H1 (cell line): ENCODE results near the gene OLFML2A. TPM values are rescaled to one million over a fixed set of nuclear protein-coding genes. Genes with fewer than 3 reads are reported as not detected.
A peak's percentile ranks its signal among the peaks of the same experiment; 100 is the strongest.

Source experiments
- CTCF ChIA-PET: fragments of 300-600 bp; sonication (Branson Sonifier 250); formaldehyde crosslinking; loops from one replicate; lab custom pipeline; 2021; ENCODE audit not compliant: partially characterized antibody; lab: Charles Lee
- POLR2A ChIA-PET: fragments of 300-600 bp; sonication (Branson Sonifier 250); formaldehyde crosslinking; loops from one replicate; lab custom pipeline; 2021; ENCODE audit warnings: inconsistent platforms; ENCODE audit not compliant: partially characterized antibody; lab: Charles Lee
- DNase-seq, 2 experiments: peaks; one replicate each; pipeline versions ENCODE4 v3.0.0 to v3.0.0-alpha.2; 2010 to 2022; ENCODE audit warnings: low spot score in 2 of 2, low read depth in 1 of 2, mixed read lengths in 1 of 2
- FAIRE-seq: peaks from 2 replicates; lab custom pipeline; 2011; peaks lifted over from hg19 to GRCh38; lab: Jason Lieb, UNC
- H2AFZ ChIP-seq: 2 replicates; pipeline ENCODE4 v1.8.1; 2012; ENCODE audit warnings: low read length, inconsistent platforms
- H2AK5ac ChIP-seq: 2 replicates; pipeline ENCODE4 v1.6.1; 2013; ENCODE audit warnings: low read depth, low read length
- H2BK120ac ChIP-seq: replicated peaks from 2 replicates; pipeline ENCODE3; 2013; ENCODE audit warnings: low read depth, low read length, inconsistent platforms
- H2BK12ac ChIP-seq: 2 replicates; pipeline ENCODE4 v1.6.1; 2013; ENCODE audit warnings: low read depth, low read length
- H2BK15ac ChIP-seq: 2 replicates; pipeline ENCODE4 v1.6.1; 2013; ENCODE audit warnings: low read length
- H2BK20ac ChIP-seq: 2 replicates; pipeline ENCODE4 v1.6.1; 2013; ENCODE audit warnings: low read length
- H2BK5ac ChIP-seq: 2 replicates; pipeline ENCODE4 v1.6.1; 2013; ENCODE audit warnings: low read depth, low read length
- H3K14ac ChIP-seq: 2 replicates; pipeline ENCODE4 v1.6.1; 2013; ENCODE audit warnings: inconsistent platforms; ENCODE audit not compliant: insufficient read length
- H3K18ac ChIP-seq: 2 replicates; pipeline ENCODE4 v1.6.1; 2013; ENCODE audit warnings: low read length; ENCODE audit errors: extremely low read depth
- H3K23ac ChIP-seq: 2 replicates; pipeline ENCODE4 v1.6.1; 2013; ENCODE audit warnings: inconsistent platforms; ENCODE audit not compliant: insufficient read length
- H3K23me2 ChIP-seq: 2 replicates; pipeline ENCODE4 v1.6.1; 2013; ENCODE audit warnings: low read depth, low read length
- H3K27ac ChIP-seq: 2 replicates; pipeline ENCODE4 v1.6.1; 2011; ENCODE audit warnings: low read depth, low read length, inconsistent platforms
- H3K27me3 ChIP-seq, 4 experiments: replicated peaks in 1 of 4; 1 replicate in 1 of 4; 2 replicates in 3 of 4; pipeline versions ENCODE4 v1.6.1 to v1.8.1; 2011 to 2013; ENCODE audit warnings: low read length in 3 of 4, mild to moderate bottlenecking in 3 of 4, inconsistent platforms in 2 of 4, mixed read lengths in 2 of 4, moderate library complexity in 1 of 4; ENCODE audit not compliant: control insufficient read depth in 3 of 4, insufficient read depth in 3 of 4; ENCODE audit errors: extremely low read depth in 1 of 4
- H3K36me3 ChIP-seq, 4 experiments: 2 replicates each; pipeline versions ENCODE4 v1.6.1 to v1.8.1; 2011 to 2013; ENCODE audit warnings: mild to moderate bottlenecking in 4 of 4, low read length in 3 of 4, moderate library complexity in 2 of 4, control low read depth in 1 of 4, inconsistent platforms in 1 of 4; ENCODE audit not compliant: insufficient read depth in 4 of 4, control insufficient read depth in 2 of 4
- H3K4ac ChIP-seq: replicated peaks from 2 replicates; pipeline ENCODE3; 2013; ENCODE audit warnings: low read length, low read depth, mixed read lengths, inconsistent platforms; ENCODE audit not compliant: insufficient read length
- H3K4me1 ChIP-seq, 4 experiments: replicated peaks in 1 of 4; 1 replicate in 1 of 4; 2 replicates in 3 of 4; pipeline versions ENCODE4 v1.6.1 to v1.8.1; 2011 to 2013; ENCODE audit warnings: low read length in 3 of 4, inconsistent platforms in 2 of 4, mixed read lengths in 1 of 4; ENCODE audit not compliant: insufficient read depth in 4 of 4, control insufficient read depth in 3 of 4
- H3K4me2 ChIP-seq, 2 experiments: 2 replicates each; pipeline versions ENCODE4 v1.6.1 to v1.8.1; 2011 to 2013; ENCODE audit warnings: low read depth in 2 of 2, low read length in 2 of 2, control low read depth in 1 of 2, inconsistent platforms in 1 of 2, mild to moderate bottlenecking in 1 of 2; ENCODE audit not compliant: insufficient read depth in 1 of 2
- H3K4me3 ChIP-seq, 4 experiments: fragments of 200-600, 300-600 bp in 1 of 4; sonication (generic), shearing (Covaris generic), sonication (Bioruptor Twin) in 1 of 4; 2 replicates each; pipeline versions ENCODE4 v1.5.1 to v1.8.1; 2011 to 2016; ENCODE audit warnings: low read length in 4 of 4, low read depth in 3 of 4, control low read depth in 2 of 4, inconsistent platforms in 2 of 4, mild to moderate bottlenecking in 2 of 4, mixed read lengths in 1 of 4, moderate library complexity in 1 of 4; ENCODE audit not compliant: insufficient read depth in 2 of 4; ENCODE audit errors: extremely low read depth in 1 of 4
- H3K56ac ChIP-seq: replicated peaks from 2 replicates; pipeline ENCODE3; 2013; ENCODE audit warnings: low read depth, mild to moderate bottlenecking, mixed read lengths, low read length, inconsistent platforms; ENCODE audit not compliant: insufficient read length
- H3K79me1 ChIP-seq: 2 replicates; pipeline ENCODE4 v1.6.1; 2013; ENCODE audit warnings: low read depth, low read length, control low read depth
- H3K79me2 ChIP-seq, 2 experiments: 2 replicates each; pipeline versions ENCODE4 v1.6.1 to v1.8.1; 2012 to 2013; ENCODE audit warnings: low read length in 2 of 2, mild to moderate bottlenecking in 2 of 2, inconsistent platforms in 1 of 2; ENCODE audit not compliant: insufficient read depth in 2 of 2, control insufficient read depth in 1 of 2
- H3K9ac ChIP-seq, 4 experiments: replicated peaks in 1 of 4; 1 replicate in 1 of 4; 2 replicates in 3 of 4; pipeline versions ENCODE4 v1.6.1 to v1.8.1; 2011 to 2013; ENCODE audit warnings: low read depth in 3 of 4, low read length in 3 of 4, control low read depth in 2 of 4, mild to moderate bottlenecking in 2 of 4, moderate library complexity in 2 of 4, inconsistent platforms in 1 of 4; ENCODE audit errors: extremely low read depth in 1 of 4
- H3K9me3 ChIP-seq, 2 experiments: 2 replicates each; pipeline versions ENCODE4 v1.6.1 to v1.8.1; 2012 to 2013; ENCODE audit warnings: mild to moderate bottlenecking in 2 of 2, moderate library complexity in 2 of 2, control low read depth in 1 of 2, inconsistent platforms in 1 of 2, low read depth in 1 of 2, low read length in 1 of 2, mixed read lengths in 1 of 2; ENCODE audit not compliant: insufficient read depth in 2 of 2
- H4K20me1 ChIP-seq, 2 experiments: replicated peaks in 1 of 2; 2 replicates each; pipeline versions ENCODE3 to v1.8.1; 2011 to 2013; ENCODE audit warnings: inconsistent platforms in 2 of 2, low read length in 2 of 2, mild to moderate bottlenecking in 1 of 2; ENCODE audit not compliant: insufficient read depth in 2 of 2, control insufficient read depth in 1 of 2
- H4K5ac ChIP-seq: 2 replicates; pipeline ENCODE4 v1.6.1; 2013; ENCODE audit warnings: low read length, low read depth, mixed read lengths, inconsistent platforms; ENCODE audit not compliant: insufficient read length
- H4K8ac ChIP-seq: 2 replicates; pipeline ENCODE4 v1.8.0; 2013; ENCODE audit warnings: mild to moderate bottlenecking, moderate library complexity, low read length, inconsistent platforms; ENCODE audit not compliant: insufficient read depth; ENCODE audit errors: extremely low read depth
- H4K91ac ChIP-seq: replicated peaks from 2 replicates; pipeline ENCODE3; 2013; ENCODE audit warnings: low read length, mixed read lengths, inconsistent platforms; ENCODE audit not compliant: insufficient read length
- EZH2 ChIP-seq: fragments of 200-600 bp; sonication (generic); IDR thresholded peaks from 2 replicates; pipeline ENCODE4 v1.7.1; 2012; ENCODE audit warnings: low read depth, mild to moderate bottlenecking, moderate library complexity, low read length, inconsistent platforms; ENCODE audit not compliant: severe bottlenecking
- HDAC6 ChIP-seq: IDR thresholded peaks from one replicate; pipeline ENCODE4 v1.7.1; 2012; ENCODE audit warnings: low read depth, mild to moderate bottlenecking, inconsistent platforms, low read length, moderate library complexity
- RBBP5 ChIP-seq: IDR thresholded peaks from 2 replicates; pipeline ENCODE4 v1.7.1; 2012; ENCODE audit warnings: low read depth, mild to moderate bottlenecking, inconsistent platforms, low read length, moderate library complexity, borderline replicate concordance
- WGBS, 2 experiments: shearing (Covaris generic) in 1 of 2; methylation state at CpG; one replicate each; pipeline versions ENCODE4 v1.1.6 to v1.1.7; 2013 to 2015; ENCODE audit warnings: low lambda C conversion rate in 2 of 2, mixed read lengths in 2 of 2, inconsistent platforms in 1 of 2, low coverage in 1 of 2, missing lambda C conversion rate in 1 of 2; ENCODE audit not compliant: insufficient replicate concordance in 2 of 2, insufficient coverage in 1 of 2, insufficient read length in 1 of 2; ENCODE audit errors: extremely low coverage in 1 of 2, missing lambda C conversion rate in 1 of 2; 5-methylcytosine and 5-hydroxymethylcytosine counted together
- polyA plus RNA-seq, 7 experiments: library from polyadenylated mRNA; depleted of rRNA in 3 of 7; stranded (reverse) in 5 of 7; unstranded in 2 of 7; fragments of >200 nt in 5 of 7; fragments of 200-250 nt in 2 of 7; gene quantifications; 1 replicate in 5 of 7; 2 replicates in 1 of 7; 4 replicates in 1 of 7; pipeline versions ENCODE4 v1.2.1 to v1.2.3, GENCODE V29; 2011 to 2013; ENCODE audit warnings: missing spikeins in 2 of 7, mixed read lengths in 2 of 7
- total RNA-seq: library from RNA; stranded (reverse); fragmentation: NEBNext Ultra II Directional; extraction: Animal tissue kit (Norgen Biotek cat#: 25700); gene quantifications from 2 replicates; pipeline ENCODE4 v1.2.1, GENCODE V29; 2021

Gene OLFML2A
- total and polyA plus RNA-seq, 2 of the 8 experiments (the other 6 are each of a cell fraction or from before 2014, with no cell fraction given) = 7.8 to 11.5 TPM

DNA sequence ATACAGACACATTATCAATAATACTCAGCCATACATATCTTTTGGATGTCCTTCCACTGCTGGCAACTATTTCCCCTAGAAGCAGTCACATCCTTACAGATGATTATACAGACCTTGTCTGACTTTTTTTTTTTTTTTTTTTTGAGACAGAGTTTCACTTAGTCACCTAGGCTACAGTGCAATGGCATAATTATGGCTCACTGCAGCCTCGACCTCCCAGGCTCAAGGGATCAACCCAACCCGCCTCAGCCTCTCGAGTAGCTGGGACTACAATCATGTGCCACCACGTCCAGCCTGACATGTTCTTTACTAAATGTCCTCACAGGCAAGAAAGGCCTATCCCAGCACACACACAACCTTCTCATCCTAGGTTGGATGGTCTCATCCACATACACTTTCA is 29.9 kb upstream of the OLFML2A start:
- no peak overlapping the region for H3K4me2 ChIP-seq
- peak overlapping the region; percentile 61; the same call in 1 of the 2 replicates for H2BK15ac ChIP-seq
- no peak overlapping the region for H4K8ac ChIP-seq
- no peak overlapping the region for H3K4me3 ChIP-seq
- H3K79me1 ChIP-seq = peaks cover 6% of the 10 kb centered on the region
- no peaks in the 10 kb centered on the region for H3K9me3 ChIP-seq
- no peak overlapping the region for H3K27ac ChIP-seq
- ChIA-PET CTCF (interaction anchor here (0.5 to 1.7 kb wide), 5 partner anchors 18 to 106 kb away, joined by 3 to 5 read pairs (median 4); partner anchors contain the start of gene WDR38), POLR2A (interaction anchor here (1.5 kb wide), 1 partner anchor 25 kb away, joined by 4 read pairs; no protein-coding TSS in a partner anchor)
- no peak overlapping the region for H4K5ac ChIP-seq
- no peaks in the 10 kb centered on the region for H3K27me3 ChIP-seq
- peaks cover 1 to 5% of the 10 kb centered on the region in 2 experiments for H4K20me1 ChIP-seq
- peaks cover 0 to 5% (median 0%) of the 10 kb centered on the region in 4 experiments; a peak in 2 of 7 replicates for H3K4me1 ChIP-seq
- TF ChIP-seq RBBP5 = no peak
- TF ChIP-seq HDAC6 = no peak
- TF ChIP-seq EZH2 = no peak
- 0 out of 2 replicates have a peak overlapping the region, but pooled peaks have one; percentile 88 for H2BK12ac ChIP-seq
- DNase-seq (no peak), FAIRE-seq (no peak)
- no peak overlapping the region for H3K9ac ChIP-seq
- no peak overlapping the region for H3K56ac ChIP-seq
- no peak overlapping the region for H2BK120ac ChIP-seq
- no peak overlapping the region for H3K4ac ChIP-seq
- peaks cover 0 to 85% of the 10 kb centered on the region in 2 experiments; a peak in 2 of 4 replicates for H3K79me2 ChIP-seq
- H3K23ac ChIP-seq = no peak overlapping the region
- no peak overlapping the region for H3K18ac ChIP-seq
- no peak overlapping the region for H2AFZ ChIP-seq
- H3K14ac ChIP-seq = peak overlapping the region; percentile 40
- H3K36me3 ChIP-seq = no peaks in the 10 kb centered on the region
- no peaks in the 10 kb centered on the region for H3K23me2 ChIP-seq
- peak overlapping the region; percentile 95 for H2AK5ac ChIP-seq
- H4K91ac ChIP-seq = no peak overlapping the region
- no peak overlapping the region for H2BK20ac ChIP-seq
- H2BK5ac ChIP-seq = peak overlapping the region; percentile 87; the same call in 1 of the 2 replicates
- 80% methylated on average over 4 of the region's 4 CpGs; no CpG with 5 or more reads in 1 of the 2 experiments for WGBS, 2 experiments
